OCI-M1 (cell line): ENCODE data around the gene TEP1.
"Not testable (repeated sequence)": the region's sequence is repeated elsewhere in the genome, so short reads cannot be mapped to it uniquely, and the experiment has no call there.

Experiments
- DNase-seq: peaks from one replicate; lab custom pipeline; 2025; lab: John Stamatoyannopoulos, UW

Gene TEP1

GRCh38 chr14:20386276-20386855 is 26.9 kb downstream of the TEP1 start:
- no peak for DNase-seq

- DNase-seq = no peak
Observed at GRCh38 chr14:20384886-20385285, 28.4 kb downstream of the TEP1 start.

- DNase-seq = no peak
Observed at GRCh38 chr14:20384321-20384720, 29.0 kb downstream of the TEP1 start.

GRCh38 chr14:20383636-20384035 is 29.7 kb downstream of the TEP1 start:
- no peak for DNase-seq

GRCh38 chr14:20383032-20383431 is 30.3 kb downstream of the TEP1 start:
- no peak for DNase-seq

GRCh38 chr14:20382526-20382925 is 30.8 kb downstream of the TEP1 start:
- no peak for DNase-seq

- DNase-seq = no peak
Observed at GRCh38 chr14:20381341-20381740, 32.0 kb downstream of the TEP1 start.

- no peak for DNase-seq
Observed at GRCh38 chr14:20380681-20381080, 32.6 kb downstream of the TEP1 start.

- no peak for DNase-seq
Observed at GRCh38 chr14:20379743-20380142, 33.6 kb downstream of the TEP1 start.

GRCh38 chr14:20377171-20377570 is 36.1 kb downstream of the TEP1 start:
- DNase-seq = no peak

GRCh38 chr14:20376071-20376588 is 37.2 kb downstream of the TEP1 start:
- no peak for DNase-seq

- DNase-seq = no peak
Observed at GRCh38 chr14:20375471-20375870, 37.8 kb downstream of the TEP1 start.

- no peak for DNase-seq
Observed at GRCh38 chr14:20372796-20373195, 40.5 kb downstream of the TEP1 start.

GRCh38 chr14:20365928-20366327 is 47.4 kb downstream of the TEP1 start:
- DNase-seq = no peak

GRCh38 chr14:20358474-20358873 is 54.8 kb downstream of the TEP1 start:
- not testable (repeated sequence) for DNase-seq

- no peak for DNase-seq
Observed at GRCh38 chr14:20356422-20356821, 56.9 kb downstream of the TEP1 start.

- DNase-seq = no peak
Observed at GRCh38 chr14:20350860-20351259, 62.4 kb downstream of the TEP1 start.

GRCh38 chr14:20350282-20350681 is 63.0 kb downstream of the TEP1 start:
- no peak for DNase-seq

- no peak for DNase-seq
Observed at GRCh38 chr14:20347747-20348146, 65.6 kb downstream of the TEP1 start.

GRCh38 chr14:20346713-20347112 is 66.6 kb downstream of the TEP1 start:
- DNase-seq = no peak

GRCh38 chr14:20345366-20345765 is 67.9 kb downstream of the TEP1 start:
- no peak for DNase-seq

GRCh38 chr14:20343862-20344220 is 69.5 kb downstream of the TEP1 start:
- peak; percentile 65 for DNase-seq

GRCh38 chr14:20343092-20343861 is 70.0 kb downstream of the TEP1 start, which contains the start of gene PARP2:
Gene PARP2 (plus strand): TSS chr14:20343635. CDS start chr14:20343642, 7 bp downstream.
- DNase-seq = peak; percentile 98

GRCh38 chr14:20341646-20342045 is 71.7 kb downstream of the TEP1 start:
- DNase-seq = peak; percentile 40
